ENCODE data around the gene SERPIND1. TPM values are rescaled to one million over a fixed set of nuclear protein-coding genes. Genes with fewer than 3 reads are reported as not detected.
A peak's percentile ranks its signal among the peaks of the same experiment; 100 is the strongest.

Gene SERPIND1
- total RNA-seq, 1 donor from 2014 or later = 4.5 TPM

- no peak for FAIRE-seq
- no peak for DNase-seq (ENCODE audit: low spot score in 2 of 2)
These were observed 14.9 kb downstream of the SERPIND1 start for GRCh38 chr22:20788627-20789344.

GRCh38 chr22:20792221-20792965, 18.5 kb downstream of the SERPIND1 start:
- FAIRE-seq = no peak

DNA sequence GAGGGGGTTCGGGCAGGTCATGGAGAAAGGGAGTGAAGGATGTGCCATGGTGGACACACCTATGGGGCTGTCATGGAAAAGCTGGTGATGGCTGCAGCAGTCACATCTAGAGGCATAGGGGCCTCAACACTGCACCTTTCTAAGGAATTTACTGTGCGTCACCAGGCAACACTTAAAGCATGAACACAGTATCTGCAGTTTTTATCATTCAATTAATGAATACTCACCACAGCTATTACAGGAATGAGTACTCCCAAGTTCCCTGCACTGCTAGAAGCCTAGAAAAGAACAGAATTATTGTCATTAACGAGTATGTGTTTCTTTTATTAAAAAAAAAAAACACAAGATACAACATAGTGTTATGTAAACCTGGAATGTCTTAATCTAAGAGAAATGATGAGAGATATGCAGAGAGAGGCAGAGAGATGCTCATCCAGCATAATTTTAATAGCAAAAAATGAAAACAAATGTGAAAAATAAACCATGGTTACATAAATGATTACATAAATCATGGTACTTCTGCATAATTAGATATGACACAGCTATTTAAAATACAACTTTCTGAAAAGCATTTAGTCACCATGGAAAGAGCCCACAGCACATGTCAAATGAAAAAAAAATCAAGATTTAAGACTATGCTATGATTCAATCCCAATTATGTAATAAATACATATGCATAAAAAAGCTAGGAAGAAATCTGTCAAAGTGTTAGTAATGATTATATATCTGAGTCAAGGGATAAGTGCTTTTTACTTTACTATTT, 19.2 kb downstream of the SERPIND1 start:
- FAIRE-seq (no peak), DNase-seq (ENCODE audit: low spot score in 2 of 2) (no peak)

More at GRCh38 chr22:20792221-20792965, 18.5 kb downstream of the SERPIND1 start:
- no peak for DNase-seq (ENCODE audit: low spot score in 2 of 2)

- FAIRE-seq = no peak
- no peak for DNase-seq (ENCODE audit: low spot score in 2 of 2)
These were observed 20.1 kb downstream of the SERPIND1 start for GRCh38 chr22:20793748-20794649.

DNA sequence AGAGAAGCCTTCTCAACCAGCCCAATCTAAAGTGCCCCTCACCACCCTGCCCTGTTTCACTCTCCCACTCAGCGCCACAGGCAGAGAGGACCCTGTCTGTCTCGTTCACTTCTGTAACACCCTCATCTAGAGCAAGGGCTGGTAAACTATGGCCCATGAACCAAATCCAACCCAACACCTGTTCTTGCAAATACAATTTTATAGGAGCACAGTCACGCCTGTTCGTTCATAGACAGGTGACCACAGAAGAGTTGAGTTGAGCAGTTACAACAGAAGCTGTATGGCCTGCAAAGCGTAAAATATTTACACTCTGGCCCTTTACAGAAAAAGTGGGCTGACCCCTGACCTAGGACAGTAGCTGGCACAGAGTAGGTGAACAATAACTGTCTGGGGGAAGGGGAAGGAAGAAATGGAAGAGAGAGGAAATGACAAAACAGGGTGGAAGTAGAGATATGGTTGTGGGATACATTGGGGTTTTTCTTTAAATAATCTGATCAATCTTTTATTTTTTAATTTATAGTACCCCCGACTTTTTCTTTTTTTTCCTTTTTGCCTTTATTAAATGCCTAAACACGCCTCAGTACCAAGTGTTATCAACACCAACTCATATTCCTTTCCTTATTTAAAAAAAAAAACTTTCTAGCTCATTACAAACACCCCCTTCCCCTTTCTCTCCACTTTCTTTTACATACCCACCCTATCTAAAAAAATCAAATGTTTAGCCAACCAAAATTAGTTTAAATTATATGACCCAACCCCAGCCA, 20.9 kb downstream of the SERPIND1 start:
- FAIRE-seq (no peak), DNase-seq (ENCODE audit: low spot score in 2 of 2) (no peak)

DNA sequence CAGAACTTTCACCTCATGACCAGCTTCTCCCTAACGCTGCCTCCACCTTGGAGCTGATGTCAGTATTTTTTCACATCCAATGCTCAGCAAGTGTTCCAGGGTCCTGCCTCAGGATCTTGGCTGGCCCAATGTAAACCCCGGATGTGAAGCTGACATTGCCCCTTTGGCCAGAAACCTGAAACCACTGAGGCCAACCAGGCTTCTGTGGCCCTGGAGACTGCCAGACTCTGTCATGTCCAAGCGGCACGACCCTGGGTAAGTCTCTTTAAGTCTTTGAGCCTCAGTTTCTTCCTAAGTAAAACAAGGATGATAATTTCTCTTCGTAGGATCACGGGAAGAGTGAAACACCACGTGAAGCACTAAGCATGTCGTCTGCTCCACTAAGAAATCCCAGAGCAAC, 22.8 kb downstream of the SERPIND1 start:
- FAIRE-seq = no peak

GRCh38 chr22:20798218-20798617, 24.3 kb downstream of the SERPIND1 start:
- FAIRE-seq (no peak), DNase-seq (ENCODE audit: low spot score in 2 of 2) (no peak)

More for the DNA sequence above, 22.8 kb downstream of the SERPIND1 start:
- no peak for DNase-seq (ENCODE audit: low spot score in 2 of 2)

- DNase-seq (ENCODE audit: low spot score in 2 of 2) = no peak
- FAIRE-seq = no peak
These were observed 25.1 kb downstream of the SERPIND1 start for GRCh38 chr22:20798974-20799373.

DNA sequence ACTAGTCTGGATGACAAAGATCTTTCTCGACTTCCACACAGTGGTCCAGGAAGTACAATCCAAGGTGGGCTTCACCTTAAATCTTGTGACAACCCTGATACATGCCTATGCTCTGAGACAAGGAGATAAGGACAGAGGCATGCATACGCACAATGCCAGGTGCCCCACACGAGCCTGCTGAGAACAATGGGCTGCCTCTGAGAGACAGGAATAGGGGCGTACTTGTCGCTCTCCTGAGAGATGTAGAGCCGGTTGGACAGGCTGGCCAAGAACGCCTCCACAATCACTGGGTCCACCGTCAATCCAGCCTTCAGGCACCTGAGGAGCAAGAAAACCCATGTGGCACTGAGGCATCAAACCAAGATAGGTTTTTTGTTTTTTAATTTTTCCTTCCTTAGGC, 25.5 kb downstream of the SERPIND1 start:
- DNase-seq (ENCODE audit: low spot score in 2 of 2) (no peak), FAIRE-seq (no peak)

DNA sequence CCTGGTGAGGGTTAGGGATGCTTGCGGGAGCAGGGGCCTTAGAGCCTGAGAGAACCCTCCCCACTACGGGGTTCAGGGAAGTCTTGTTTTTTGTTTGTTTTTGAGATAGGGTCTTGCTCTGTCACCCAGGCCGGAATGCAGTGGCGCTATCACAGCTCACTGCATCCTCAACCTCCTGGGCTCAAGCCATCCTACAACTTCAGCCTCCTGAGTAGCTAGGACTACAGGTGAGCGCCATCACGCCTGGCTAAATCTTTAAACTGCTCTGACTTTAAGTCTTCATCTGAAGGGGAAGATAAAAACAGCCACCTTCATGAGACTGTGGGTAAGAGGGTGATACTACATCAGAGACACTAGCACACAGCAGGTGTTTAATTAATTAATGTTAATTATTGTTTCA, 28.5 kb downstream of the SERPIND1 start:
- FAIRE-seq = no peak

GRCh38 chr22:20802922-20803553, 29.1 kb downstream of the SERPIND1 start:
- DNase-seq (ENCODE audit: low spot score in 2 of 2) = no peak
- FAIRE-seq = no peak

More for the DNA sequence above, 28.5 kb downstream of the SERPIND1 start:
- no peak for DNase-seq (ENCODE audit: low spot score in 2 of 2)

- no peak for DNase-seq (ENCODE audit: low spot score in 2 of 2)
- FAIRE-seq = no peak
These were observed 29.9 kb downstream of the SERPIND1 start for GRCh38 chr22:20803696-20804324.

GRCh38 chr22:20804650-20805049, 30.7 kb downstream of the SERPIND1 start:
- DNase-seq (ENCODE audit: low spot score in 2 of 2) = no peak
- no peak for FAIRE-seq

DNA sequence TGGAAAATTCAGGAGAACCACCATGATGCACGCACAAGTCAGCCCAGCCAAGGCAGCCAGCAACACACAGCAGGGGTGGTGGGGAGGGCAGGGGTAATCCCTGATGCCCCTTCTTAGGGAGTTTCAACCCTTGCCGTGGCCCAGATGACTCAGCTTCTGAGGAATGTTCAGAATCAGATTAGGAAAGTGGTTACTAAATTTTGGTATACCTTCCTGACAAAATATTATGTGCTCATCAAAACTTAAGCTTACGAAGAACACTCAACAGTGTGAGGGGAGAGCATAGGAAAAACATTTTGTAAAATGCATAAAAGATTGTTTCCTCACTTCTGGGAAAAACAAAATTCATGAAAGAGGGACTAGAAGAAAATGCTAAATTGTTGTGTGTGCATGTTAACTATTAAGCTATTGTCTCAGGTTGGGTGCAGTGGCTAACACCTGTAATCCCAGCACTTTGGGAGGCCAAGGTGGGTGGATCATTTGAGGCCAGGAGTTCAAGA, 32.1 kb downstream of the SERPIND1 start:
- DNase-seq (ENCODE audit: low spot score in 2 of 2) (no peak), FAIRE-seq (no peak)

DNA sequence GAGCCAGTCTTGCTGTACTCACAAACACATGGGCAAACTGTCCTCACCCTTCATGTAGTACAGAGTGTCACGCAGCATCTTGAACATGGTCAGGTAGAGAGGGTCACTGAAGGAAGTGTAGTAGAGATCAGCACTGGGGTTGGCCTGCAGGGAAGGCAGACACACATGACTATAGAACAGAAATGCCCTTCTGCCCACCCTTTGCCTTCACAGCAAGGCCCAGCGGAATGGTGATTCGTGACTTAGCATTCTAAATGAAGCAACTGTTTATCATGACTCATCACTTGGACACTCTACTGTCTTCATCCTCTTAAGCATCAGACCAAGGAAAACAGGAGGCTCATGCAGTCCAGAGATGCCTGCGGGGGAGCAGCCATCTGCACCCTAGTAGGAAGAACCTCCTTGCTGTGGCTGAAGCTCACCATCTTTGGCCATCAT, 33.4 kb downstream of the SERPIND1 start:
- FAIRE-seq (no peak), DNase-seq (ENCODE audit: low spot score in 2 of 2) (peak in 1 of 2 donors; percentile 46)

DNA sequence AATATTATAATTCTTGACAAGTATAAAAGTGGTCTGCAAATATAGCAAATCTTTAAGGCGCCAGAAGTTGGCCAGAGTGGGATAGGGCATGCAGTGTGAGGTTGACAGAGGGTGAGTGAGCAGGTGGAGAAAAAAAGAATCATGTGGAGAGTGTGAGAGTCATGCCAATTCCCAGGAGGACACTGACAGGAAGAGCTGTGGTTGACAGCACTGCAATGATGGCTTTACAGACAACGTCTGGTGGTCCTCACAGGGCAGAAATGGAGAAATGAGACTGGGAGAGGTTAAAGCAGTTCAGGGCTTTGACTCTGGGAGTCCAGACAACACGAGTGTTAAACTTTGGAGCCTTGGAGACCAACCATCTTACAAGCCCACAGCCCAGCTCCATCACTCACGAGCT, 34.9 kb downstream of the SERPIND1 start:
- FAIRE-seq = no peak
- DNase-seq (ENCODE audit: low spot score in 2 of 2) = no peak

GRCh38 chr22:20809538-20810185, 35.7 kb downstream of the SERPIND1 start:
- FAIRE-seq (no peak), DNase-seq (ENCODE audit: low spot score in 2 of 2) (no peak)

DNA sequence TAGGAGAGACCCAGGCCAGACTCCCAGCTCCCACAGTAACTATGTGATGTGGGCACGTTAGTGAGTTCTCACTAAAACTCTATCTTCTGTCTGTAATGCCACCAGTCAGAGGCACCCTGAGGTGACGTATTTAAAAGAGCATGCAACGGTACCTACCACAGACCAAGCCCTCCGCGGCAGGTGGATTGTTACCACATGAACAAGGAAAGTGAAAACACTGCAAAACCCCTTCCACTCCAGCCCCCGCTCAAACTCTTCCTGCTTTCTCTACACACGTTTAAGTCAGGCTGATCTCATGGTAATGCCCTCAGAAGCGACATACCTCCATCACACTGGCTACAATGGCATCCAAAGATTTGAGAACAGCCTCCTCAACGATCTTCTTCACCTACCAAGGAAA, 36.7 kb downstream of the SERPIND1 start:
- DNase-seq (ENCODE audit: low spot score in 2 of 2) (no peak), FAIRE-seq (no peak)
